ENCODE data around the gene CACNA1I.

DNA sequence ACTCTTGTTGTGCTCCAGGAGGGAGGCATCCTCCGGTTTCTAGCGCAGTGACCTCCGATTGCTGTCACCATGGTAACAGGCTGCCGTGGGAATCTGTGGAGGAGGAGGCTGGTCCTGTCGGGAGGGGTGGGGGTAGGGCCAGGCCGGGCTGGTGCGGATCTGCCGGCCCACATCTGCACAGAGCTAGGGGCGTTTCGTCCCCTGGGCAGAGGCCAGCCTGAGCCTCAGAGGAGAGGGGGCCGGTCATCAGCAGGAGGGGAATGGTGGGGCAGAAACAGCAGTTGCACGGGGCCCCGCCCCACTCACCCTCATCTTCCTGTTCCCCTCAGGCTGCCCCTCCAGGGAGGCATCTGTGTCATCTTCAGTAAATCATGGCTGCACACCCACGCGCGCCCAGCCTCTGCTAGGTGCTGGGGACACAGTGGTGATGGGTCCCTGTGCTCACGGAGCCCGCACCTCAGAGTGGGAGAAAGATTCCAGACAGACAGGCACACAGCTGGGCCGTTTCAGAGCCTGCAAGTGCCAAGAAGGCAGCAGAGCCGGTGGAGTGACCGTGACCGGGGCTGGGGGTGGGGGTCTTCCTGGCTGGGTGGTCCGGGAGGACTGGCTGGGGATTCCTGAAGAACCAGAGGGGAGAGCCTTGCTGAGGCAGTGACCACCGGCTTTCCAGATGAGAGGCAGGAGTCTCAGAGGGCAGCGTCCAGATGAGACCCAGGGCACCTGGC is 120.5 kb downstream of the CACNA1I start:
- TF ChIP-seq EZH2phosphoT487 (IDR thresholded peaks at IDR 0.05; ENCODE audit: unreplicated experiment) = no peak
- TF ChIP-seq, protein P1, sequence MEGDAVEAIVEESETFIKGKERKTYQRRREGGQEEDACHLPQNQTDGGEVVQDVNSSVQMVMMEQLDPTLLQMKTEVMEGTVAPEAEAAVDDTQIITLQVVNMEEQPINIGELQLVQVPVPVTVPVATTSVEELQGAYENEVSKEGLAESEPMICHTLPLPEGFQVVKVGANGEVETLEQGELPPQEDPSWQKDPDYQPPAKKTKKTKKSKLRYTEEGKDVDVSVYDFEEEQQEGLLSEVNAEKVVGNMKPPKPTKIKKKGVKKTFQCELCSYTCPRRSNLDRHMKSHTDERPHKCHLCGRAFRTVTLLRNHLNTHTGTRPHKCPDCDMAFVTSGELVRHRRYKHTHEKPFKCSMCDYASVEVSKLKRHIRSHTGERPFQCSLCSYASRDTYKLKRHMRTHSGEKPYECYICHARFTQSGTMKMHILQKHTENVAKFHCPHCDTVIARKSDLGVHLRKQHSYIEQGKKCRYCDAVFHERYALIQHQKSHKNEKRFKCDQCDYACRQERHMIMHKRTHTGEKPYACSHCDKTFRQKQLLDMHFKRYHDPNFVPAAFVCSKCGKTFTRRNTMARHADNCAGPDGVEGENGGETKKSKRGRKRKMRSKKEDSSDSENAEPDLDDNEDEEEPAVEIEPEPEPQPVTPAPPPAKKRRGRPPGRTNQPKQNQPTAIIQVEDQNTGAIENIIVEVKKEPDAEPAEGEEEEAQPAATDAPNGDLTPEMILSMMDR (conservative IDR thresholded peaks at IDR 0.05; ENCODE audit: low read depth in 2 of 2) = no peak
- no peak for TF ChIP-seq POLR2AphosphoS5 (IDR thresholded peaks at IDR 0.05; ENCODE audit: low read depth)
- TF ChIP-seq CREB1 (CRISPR knock-in tag; IDR thresholded peaks at IDR 0.05; ENCODE audit: low read depth) = no peak

Measured in GM23338 (cell line).